GM13977 (cell line): ENCODE data around the gene FPR3.

Experiments
- DNase-seq: peaks from one replicate; pipeline ENCODE4 v3.0.0; 2012; ENCODE audit warnings: low spot score
- CTCF ChIP-seq: IDR thresholded peaks from 2 replicates; pipeline ENCODE4 v1.5.1; 2012; ENCODE audit warnings: mild to moderate bottlenecking, control low read depth; ENCODE audit not compliant: insufficient read depth; ENCODE audit errors: extremely low read depth, missing control alignments
- in situ Hi-C: fragments of 300-500 bp; cut with MboI; formaldehyde crosslinking; loops from one replicate; pipeline ENCODE4 v1.12.0; 2022; ENCODE audit warnings: low sequenced_read_pairs, low pct_unique_long_range_greater_than_20kb, mixed read lengths, inconsistent platforms; ENCODE audit not compliant: unreplicated experiment

FPR3 gene

GRCh38 chr19:51815043-51815442 lies 20.1 kb downstream of the FPR3 start:
- no peak for TF ChIP-seq CTCF
- no peak for DNase-seq
- in situ Hi-C loops: no loop called here

GRCh38 chr19:51816711-51817110 lies 21.8 kb downstream of the FPR3 start:
- in situ Hi-C loops: no loop called here
- no peak for DNase-seq
- TF ChIP-seq CTCF: no peak

- TF ChIP-seq CTCF: no peak
- in situ Hi-C loops: no loop called here
- no peak for DNase-seq
These were observed 25.1 kb downstream of the FPR3 start for GRCh38 chr19:51820011-51820410.

- in situ Hi-C loops: no loop called here
- TF ChIP-seq CTCF: no peak
- no peak for DNase-seq
These were observed 26.0 kb downstream of the FPR3 start for GRCh38 chr19:51820831-51821446.

GRCh38 chr19:51821456-51821855 lies 26.5 kb downstream of the FPR3 start:
- no peak for DNase-seq
- in situ Hi-C loops: no loop called here
- TF ChIP-seq CTCF: no peak

GRCh38 chr19:51821921-51822320 lies 27.0 kb downstream of the FPR3 start:
- no peak for DNase-seq
- TF ChIP-seq CTCF: no peak
- in situ Hi-C loops: no loop called here

GRCh38 chr19:51822325-51822724 lies 27.4 kb downstream of the FPR3 start:
- no peak for DNase-seq
- in situ Hi-C loops: no loop called here
- no peak for TF ChIP-seq CTCF
